ENCODE data around the gene ITGA8.
"Not testable (repeated sequence)": the region's sequence is repeated elsewhere in the genome, so short reads cannot be mapped to it uniquely, and the experiment has no call there.

ITGA8 gene

DNA sequence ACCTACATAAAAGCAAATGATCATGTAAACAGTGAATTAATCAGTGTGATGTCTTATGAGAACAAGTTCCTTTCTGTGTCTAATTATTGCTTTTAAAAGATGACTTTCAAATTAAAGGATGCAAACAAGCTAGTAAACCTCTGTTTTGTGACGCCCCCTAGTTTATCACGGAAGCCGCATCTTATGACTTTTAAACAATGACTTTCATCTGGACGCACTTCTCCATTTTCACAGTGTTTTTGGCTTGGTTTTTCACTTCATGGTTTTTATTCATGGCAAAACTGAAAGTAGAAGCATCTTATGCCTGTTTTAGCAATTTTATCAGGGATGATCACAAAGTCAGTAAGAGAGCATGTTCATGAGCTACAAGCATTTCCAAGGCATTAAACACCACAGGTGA, 35.0 kb downstream of the ITGA8 start:
- DNase-seq (ENCODE audit: low read depth in 2 of 2): no peak

DNA sequence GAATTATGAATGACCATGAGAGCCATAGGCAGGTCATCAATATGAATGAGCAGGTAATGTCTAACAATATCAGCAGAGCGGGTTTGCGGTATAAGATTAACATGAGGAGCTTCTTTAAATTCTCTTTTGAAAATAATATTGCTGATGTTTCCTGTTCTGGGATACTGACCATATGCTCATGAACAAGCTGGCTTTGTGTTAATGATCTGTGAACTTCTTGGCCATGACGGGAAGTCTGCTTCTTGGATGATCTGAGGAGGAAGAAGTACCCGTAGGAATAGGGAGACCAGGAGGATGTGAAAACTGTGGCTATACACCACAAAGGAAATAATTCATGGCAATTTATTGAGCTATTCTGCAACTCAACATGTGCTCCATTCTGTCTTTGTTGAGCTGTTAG, 38.6 kb downstream of the ITGA8 start:
- DNase-seq (ENCODE audit: low read depth in 2 of 2): no peak

DNA sequence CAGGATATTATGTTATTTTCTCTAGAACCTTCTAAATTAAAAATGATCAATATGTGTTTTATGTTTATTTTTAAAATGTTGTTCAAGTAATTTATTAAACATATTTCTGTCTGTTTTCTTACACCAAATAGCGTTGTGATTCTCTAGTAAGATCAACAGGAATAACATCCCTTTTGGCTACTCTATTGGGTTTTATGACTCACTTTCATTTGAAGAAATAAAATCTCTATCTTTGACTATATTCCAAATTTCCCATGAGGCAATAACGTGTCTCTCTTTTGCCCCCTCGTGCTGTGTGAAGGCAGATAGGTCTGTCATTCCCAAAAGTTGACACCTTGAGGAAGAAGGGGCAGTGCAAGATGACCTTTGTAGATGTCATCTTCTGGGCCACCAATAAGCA, 40.9 kb downstream of the ITGA8 start:
- DNase-seq (ENCODE audit: low read depth in 2 of 2): no peak

DNA sequence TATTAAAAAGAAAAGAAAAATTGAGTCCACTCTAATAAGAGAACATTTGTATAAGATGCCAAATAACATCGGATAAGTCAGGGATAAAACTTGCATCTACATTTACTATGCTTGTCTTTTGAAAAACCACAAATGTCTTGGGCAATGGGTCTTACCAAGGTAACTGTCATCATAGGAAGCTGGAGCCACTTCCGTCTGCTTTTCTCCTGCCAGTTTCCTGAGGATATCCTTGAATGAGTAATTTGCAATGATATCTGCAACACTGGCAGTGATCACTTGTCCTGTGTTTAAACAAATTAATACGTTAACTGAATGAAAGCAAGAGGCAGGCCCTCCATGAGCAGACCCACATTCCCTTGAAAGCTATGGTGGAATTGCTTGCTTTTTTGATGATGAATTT, 47.3 kb downstream of the ITGA8 start:
- no peak for DNase-seq (ENCODE audit: low read depth in 2 of 2)

DNA sequence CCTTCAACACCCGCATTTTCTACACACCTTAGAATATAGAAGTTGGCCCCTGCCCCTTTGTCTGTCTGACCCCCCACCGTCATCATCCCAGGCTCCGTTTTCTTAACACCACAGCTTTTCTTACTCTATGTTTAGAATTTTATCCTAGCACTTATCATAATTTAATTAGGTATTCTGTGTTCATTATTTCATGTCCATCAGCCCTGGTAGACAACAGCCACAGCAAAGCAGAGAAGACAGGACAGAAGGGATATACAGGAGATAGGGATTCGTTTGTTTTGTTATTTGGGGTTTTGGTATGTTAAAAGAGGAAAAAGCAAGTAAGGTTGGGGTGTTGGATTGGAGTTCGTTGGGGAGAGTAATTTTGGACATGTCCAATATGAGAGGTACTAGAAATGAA, 48.8 kb downstream of the ITGA8 start:
- no peak for DNase-seq (ENCODE audit: low read depth in 2 of 2)

DNA sequence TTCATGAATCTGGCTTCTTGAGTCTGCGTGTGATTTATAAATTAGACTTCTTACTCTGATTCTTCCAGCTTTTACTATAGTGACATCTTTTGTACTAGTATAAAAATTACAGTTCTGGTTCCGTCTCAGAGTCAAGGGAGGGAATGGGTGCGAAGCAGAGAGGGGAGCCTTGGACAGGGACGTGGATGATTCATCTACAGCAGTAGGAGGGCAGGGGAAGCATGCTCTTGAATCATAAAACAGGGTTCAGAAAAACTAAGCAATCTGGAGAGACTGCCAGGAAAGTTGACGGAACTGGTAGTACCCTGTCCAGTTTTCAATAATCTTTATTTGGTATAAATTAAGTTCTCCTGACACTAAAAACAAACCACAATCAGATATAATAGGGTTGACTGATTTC, 58.1 kb downstream of the ITGA8 start:
- no peak for DNase-seq (ENCODE audit: low read depth in 2 of 2)

DNA sequence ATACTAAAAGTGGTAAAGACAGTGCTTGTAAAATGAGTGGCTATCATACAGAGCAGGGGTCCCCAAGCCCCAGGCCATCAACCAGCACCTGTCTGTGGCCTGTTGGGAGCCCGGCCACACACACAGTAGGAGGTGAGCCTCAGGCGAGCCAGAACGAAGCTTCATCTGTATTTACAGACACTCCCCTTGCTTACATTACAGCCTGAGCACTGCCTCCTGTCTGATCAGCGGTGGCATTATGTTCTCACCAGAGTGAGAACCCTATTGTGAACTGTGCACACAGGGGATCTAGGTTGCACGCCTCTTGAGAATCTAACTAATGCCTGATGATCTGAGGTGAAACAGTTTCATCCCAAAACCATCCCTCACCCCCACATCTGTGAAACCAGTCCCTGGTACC, 58.7 kb downstream of the ITGA8 start:
- DNase-seq (ENCODE audit: low read depth in 2 of 2): no peak

DNA sequence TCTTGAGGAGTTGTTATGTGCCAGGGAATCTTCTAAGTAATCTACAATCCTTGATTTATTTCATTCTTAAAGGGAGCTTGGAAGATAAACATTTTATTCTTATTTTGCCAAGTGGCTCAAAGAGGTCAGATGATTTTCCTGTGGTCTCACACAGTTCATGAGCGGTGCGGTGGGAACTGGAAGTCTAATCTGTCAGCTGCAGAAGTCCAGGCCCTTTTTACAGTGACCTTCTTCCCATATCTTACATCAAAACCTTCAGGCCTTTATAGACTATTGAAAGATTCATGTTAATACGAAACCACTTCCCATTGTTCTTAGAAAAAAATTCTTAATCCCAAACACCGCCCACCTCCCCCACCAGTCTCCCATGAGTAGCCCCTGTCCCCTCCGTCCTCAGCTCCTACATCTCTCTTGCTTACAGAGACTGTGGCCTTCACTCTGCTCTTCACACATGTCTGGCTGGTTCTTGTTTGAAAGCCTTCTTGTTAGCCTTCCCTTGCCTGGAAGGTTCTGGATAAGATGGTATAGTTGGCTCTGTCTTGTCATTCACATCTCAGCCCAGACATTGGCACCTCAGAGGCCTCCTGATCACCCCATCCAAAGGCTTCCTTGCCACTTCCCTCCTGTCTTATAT, 61.5 kb downstream of the ITGA8 start:
- no peak for DNase-seq (ENCODE audit: low read depth in 2 of 2)

DNA sequence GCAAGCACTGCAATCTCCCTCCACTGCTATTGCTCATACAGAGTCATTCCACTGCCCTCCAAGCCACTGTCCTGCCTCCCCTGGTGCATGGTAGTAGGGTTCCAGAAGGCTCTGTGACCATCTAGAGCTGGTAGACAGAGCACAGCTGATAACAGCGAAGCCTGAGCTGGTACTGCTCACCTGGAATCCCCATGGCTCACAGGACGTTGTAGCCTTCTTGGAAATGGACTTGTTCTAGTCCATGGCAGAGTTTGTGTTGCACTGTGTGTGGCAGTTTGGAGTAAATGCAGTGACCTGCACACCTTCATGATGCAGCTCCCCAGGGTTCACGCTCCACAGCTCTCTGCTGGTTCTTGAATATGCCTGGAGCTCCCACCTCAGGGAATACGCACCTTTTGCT, 67.0 kb downstream of the ITGA8 start:
- no peak for DNase-seq (ENCODE audit: low read depth in 2 of 2)

DNA sequence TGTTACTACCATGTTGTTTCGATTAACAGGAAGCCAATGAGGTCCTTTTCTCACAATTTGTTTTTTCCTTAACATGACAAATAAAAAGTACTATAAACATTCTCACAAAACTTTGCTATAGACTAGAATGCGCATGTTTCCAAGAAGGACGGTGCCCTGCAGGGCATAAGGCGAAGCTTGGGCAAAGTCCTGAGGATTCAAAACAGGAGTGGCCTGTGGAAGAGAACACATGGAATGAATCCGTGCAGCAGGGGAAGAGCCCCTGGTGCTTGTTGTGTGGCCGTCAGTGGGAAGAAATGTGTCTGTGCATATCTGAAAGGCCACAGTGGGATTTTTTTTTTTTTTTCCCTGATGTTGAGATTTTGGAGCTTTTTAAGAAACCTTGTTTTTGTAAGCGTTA, 67.6 kb downstream of the ITGA8 start:
- no peak for DNase-seq (ENCODE audit: low read depth in 2 of 2)

DNA sequence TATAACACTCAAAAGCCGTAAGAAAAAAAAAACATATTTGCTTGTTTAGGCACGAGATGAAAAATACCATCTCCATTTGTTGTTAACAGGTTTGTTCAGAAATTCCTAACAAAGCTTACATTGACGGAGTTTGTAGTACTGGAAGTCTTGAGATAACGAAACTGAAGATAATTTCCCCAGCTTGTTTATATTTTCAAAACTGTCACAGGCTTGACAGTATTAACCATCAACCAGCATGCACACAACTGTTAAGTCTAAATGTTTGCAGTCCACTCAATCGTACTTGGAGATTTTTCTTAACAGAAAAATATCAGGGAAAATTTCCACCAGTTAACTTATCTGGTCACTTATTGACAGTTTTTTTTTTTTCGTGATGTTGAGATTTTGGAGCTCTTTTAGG, 68.5 kb downstream of the ITGA8 start:
- no peak for DNase-seq (ENCODE audit: low read depth in 2 of 2)

DNA sequence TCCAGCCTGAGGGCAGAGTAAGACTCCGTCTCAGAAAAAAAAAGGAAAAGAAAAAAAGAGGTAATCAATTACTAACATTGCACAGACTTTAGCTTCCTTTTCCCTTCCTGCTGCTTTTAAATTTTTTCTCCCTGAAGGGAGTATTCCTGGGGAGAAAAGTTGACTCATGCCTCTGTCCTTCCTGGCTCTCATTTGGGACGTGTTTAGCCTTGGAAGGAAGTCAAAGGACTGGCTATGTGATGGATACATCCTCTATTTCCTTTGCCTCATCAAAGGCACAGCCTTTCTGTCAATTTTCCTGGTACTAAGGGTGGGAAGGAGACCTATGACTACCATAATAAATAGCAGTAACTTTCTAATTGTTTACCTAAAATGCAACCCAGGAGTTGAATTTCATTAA, 77.6 kb downstream of the ITGA8 start:
- no peak for DNase-seq (ENCODE audit: low read depth in 2 of 2)

DNA sequence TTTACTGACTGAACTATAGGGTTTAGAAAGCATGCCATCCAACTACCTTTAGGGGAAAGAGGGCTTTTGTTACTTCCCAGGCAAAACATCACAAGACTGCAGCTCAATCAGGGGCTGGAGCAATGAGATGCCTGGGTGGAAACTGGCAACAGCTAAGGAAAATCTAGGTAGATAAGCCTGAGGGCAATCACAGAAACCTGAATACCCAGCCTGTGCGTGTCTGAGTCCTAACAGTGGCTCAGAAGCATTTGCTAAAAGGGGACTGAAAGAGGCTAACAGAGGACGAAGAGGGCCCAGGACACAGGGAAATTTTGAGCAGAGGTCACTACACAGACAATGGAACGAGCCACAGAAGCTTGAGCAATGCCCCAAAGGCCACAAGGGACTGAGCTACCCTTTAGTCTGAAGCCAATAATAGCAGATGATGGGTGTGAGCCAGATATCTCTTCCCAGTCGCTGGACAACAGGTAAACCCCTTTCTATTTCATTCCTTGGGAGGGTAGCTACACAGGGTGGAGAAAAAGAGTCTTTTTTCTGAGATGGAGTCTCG, 79.1 kb downstream of the ITGA8 start:
- no peak for DNase-seq (ENCODE audit: low read depth in 2 of 2)

DNA sequence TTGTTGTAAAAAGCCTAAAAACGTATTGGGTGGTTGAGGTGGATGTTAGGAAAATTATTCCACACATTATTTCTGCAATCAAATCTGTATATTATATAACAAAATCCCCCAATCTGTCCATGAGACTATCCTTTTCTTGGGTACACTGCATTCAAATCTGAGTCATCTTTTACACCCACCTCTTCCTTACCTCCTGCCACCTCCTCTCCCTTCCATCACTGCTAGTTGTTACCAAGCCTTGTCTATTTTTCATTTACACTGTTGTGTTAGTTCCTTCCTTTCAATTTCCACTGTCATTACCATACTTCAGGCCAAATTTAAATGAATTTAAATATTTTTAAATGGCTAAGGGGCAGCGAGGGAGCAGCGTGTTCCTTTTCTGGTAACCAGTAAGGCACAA, 83.3 kb downstream of the ITGA8 start:
- no peak for DNase-seq (ENCODE audit: low read depth in 2 of 2)

DNA sequence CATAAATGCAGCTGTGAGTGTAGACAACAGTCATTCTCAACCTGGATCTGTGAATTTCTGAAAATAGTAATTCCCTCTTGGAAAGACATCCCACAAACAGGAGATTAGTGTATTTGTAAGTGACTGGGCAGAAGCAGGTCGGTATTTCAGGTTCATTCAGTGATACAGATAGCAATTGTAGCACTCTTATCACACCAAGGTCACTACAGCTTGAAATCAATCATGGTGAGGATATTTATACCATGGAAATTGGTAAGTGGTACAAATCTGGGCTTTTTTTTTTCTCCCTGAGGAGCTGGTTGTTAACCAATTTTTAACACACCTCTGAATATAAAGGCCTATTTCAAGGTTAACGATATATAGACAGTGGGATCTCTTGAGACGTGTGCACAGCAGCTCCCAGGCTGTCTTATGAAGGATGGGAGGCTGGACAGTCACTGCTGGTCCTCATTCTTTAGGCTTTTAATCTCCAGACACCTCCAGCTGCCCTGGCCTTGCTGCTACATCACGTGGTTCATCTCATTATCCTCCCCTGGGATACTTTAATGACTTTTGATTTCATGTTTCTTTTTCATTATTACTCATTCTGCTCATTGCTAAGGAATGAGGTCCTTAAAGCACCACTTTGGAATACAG, 87.1 kb downstream of the ITGA8 start:
- no peak for DNase-seq (ENCODE audit: low read depth in 2 of 2)

DNA sequence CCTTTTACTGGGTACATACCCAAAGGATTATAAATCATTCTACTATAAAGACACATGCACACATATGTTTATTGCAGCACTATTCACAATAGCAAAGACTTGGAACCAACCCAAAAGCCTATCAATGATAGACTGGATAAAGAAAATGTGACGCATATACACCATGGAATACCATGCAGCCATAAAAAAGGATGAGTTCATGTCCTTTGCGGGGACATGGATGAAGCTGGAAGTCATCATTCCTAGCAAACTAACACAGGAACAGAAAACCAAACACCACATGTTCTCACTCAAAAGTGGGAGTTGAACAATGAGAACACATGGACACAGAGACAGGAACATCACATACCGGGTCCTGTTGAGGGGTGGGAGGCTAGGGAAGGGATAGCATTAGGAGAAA, 88.5 kb downstream of the ITGA8 start:
- DNase-seq (ENCODE audit: low read depth in 2 of 2): not testable (repeated sequence)

DNA sequence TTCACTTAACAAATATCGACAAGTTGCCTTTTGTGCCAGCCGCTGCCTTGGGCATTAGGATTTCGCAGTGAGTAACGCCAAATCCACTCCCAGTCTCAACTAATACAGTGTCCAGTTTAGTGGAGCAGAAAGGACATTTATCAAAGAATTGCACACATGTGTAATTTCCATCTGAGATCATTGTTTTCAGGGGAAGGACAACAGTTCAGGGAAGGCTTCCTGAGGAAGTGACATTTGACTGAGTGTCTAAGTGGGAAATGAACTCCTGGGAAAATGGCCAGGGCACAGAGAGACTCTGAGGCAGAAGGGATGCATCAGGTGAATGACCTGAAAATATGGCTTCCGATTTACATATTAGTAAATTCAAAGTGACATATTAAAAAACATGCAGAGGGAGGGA, 89.4 kb downstream of the ITGA8 start:
- DNase-seq (ENCODE audit: low read depth in 2 of 2): no peak

DNA sequence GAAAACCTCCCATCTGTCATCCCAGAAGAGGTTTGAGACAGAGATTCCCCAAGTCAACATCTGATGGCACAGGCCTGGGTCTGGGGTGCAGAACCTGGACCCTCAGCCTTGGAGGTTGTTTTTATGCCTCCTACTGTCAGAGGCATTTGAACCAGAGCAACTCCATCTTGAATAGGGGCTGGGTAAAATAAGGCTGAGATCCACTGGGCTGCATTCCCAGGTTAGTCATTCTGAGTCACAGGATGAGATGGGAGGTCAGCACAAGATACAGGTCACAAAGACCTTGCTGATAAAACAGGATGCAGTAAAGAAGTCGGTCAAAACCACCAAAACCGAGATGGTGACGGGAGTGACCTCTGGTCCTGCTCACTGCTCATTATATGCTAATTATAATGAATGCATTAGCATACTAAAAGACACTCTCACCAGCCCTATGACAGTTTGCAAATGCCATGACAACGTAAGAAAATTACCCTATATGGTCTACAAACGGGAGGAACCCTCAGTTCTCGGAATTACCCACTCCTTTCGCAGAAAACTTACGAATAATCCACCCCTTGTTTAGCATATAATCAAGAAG, 92.0 kb downstream of the ITGA8 start:
- no peak for DNase-seq (ENCODE audit: low read depth in 2 of 2)

DNA sequence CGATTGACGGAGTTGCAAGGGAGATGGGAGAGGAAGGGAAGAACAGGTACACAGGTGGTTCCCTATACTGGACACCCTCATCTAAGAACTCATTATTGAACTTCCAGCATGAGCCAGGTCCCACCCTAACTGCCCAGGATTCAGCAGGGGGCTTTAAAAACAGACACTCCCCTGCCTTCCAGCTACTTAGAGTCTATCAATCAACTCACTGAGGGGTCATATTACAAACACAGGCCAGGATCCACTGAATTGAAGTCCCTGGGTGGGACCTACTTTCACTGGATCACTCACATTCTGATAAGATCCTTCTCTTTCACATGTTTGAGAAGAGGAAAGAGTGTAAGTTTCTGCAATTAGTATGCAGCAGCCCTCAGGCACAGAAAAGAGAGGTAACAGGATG, 92.8 kb downstream of the ITGA8 start:
- no peak for DNase-seq (ENCODE audit: low read depth in 2 of 2)

DNA sequence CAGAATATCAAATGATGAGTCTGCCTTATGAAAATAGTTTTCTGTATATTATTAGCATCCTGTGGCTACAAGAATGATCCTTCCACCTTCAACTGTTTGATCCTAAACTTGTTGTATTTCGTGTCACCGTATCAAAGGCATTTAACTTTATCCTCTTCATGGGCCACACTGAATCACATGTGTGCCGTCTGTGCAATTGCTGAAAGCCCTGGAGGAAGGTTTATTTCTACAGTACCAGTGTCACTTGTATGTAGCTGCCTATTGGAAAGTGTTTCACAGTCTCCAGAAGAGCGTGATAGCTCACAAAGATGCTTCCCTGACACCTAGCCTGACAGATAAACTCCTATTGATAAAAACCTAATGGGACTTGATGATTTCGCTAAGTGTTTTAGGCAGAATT, 94.5 kb downstream of the ITGA8 start:
- DNase-seq (ENCODE audit: low read depth in 2 of 2): no peak

DNA sequence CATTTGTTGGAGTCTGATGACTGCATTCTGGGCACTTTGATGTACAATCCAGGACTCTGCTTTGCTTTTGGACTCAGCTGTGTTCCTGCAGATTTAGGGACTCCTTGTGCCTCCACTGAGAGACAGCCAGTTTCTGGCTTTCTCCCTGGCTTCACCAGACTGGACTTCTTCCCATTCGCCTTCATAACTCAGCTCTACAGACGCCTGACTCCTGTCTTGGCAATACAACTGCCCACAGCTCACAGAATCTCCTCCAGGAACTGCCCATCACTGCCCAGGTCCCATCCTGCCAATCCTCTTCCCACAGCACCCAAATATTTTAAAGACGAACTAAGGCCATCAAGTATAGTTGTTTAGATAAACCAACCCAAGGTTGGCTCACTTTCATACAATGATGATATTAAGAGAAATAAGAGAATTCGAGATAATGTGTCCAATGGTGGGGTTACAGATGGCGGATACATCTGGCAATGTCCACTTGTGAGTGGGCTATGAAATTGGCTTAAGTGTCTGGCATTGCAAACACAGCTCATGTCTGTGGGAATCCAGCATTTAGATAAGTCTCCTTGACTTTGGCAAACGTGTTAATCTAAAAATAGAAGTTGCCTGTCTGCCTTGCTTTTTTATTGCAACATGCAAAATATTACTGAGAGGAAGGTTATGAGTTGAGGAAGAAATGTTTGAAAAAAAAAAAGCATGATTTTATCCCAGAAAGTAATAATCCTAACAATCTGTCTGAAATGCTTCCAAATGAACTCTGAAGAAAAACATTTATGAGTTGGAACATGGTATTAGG, 95.1 kb downstream of the ITGA8 start:
- no peak for DNase-seq (ENCODE audit: low read depth in 2 of 2)

DNA sequence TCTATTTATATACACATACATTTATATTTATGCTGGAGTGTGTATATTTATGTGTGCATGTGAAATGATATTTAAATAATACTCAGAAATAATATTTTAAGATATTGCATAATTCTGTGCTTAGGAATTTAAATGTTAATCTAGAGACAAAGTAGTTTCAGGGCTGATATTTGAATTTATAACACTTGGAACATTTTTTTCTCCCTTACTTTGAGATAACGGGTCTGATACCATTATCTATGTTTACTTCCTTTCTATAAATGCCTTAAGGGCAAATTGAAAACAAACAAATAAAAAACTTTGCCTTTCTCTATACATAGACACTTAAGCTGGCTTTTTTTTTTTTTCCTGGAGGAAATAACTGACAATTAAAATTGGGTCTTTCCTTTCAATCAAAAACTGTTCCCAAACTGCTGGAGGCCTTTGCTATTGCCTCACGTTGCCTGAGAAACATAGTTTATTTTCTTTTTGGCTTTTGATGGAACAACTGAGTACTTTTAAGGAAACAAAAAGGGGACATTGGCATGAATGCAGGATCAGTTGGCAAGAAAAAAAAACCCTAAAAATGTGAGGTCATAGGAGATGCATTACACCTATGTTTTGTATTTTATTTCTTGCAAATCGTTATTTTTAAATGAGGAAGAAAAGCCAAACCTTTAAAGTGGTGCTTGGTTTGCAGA, 98.7 kb downstream of the ITGA8 start:
- DNase-seq (ENCODE audit: low read depth in 2 of 2): no peak
